Gastroesophageal sphincter (tissue), 3 donors: ENCODE results near the gene PCDH20.

Experiments
- CTCF ChIP-seq, 4 experiments: fragments of 200-600 bp in 2 of 4; fragments of 450-650 bp in 2 of 4; sonication (generic) in 1 of 4; IDR thresholded peaks; one replicate each; pipeline ENCODE4 v1.5.1; 2017 to 2019; ENCODE audit warnings: antibody characterized with exemption in 4 of 4, mild to moderate bottlenecking in 2 of 4, moderate library complexity in 2 of 4
- POLR2A ChIP-seq, 2 donors: fragments of 450-650 bp; IDR thresholded peaks; one replicate each; pipeline ENCODE4 v1.6.1; 2017; ENCODE audit warnings: antibody characterized with exemption in 2 of 2, mild to moderate bottlenecking in 2 of 2, moderate library complexity in 1 of 2
- POLR2AphosphoS5 ChIP-seq: sonication (generic); formaldehyde crosslinking; IDR thresholded peaks from one replicate; pipeline ENCODE4 v1.6.1; 2017; ENCODE audit warnings: antibody characterized with exemption

DNA sequence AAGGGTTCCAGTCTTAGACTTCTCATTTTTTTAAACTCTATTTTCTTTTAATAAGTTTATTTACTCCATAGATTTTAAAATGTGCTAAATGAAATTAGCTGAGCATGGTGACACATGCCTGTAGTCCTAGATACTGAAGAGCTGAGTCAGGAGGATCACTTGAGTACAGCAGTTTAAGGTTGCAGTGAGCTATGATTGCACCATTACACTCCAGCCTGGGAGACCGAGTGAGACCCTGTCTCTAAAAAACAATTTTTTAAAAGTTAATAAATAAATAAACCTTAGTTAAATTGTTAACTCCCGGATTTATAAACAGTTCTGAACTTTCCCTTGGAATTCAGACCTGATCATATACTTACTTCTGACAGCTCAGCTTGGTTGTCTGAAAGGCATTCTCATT lies 32.5 kb downstream of the PCDH20 start:
- TF ChIP-seq CTCF (IDR thresholded peaks at IDR 0.05) (no peak), POLR2A (IDR thresholded peaks at IDR 0.05) (no peak), POLR2AphosphoS5 (no peak)
